HepG2 (cell line): ENCODE measurements around the gene ERBB4. TPM values are rescaled to one million over a fixed set of nuclear protein-coding genes. Genes with fewer than 3 reads are reported as not detected.

ENCODE experiments used
- DDIT3 ChIP-seq: sonication (generic); formaldehyde crosslinking; IDR thresholded peaks from 2 replicates; pipeline ENCODE4 v1.4.0; 2020; ENCODE audit warnings: mild to moderate bottlenecking, missing genetic modification reagents
- HHEX ChIP-seq: IDR thresholded peaks from 2 replicates; pipeline ENCODE4 v1.6.1; 2016; ENCODE audit warnings: control low read depth
- PCBP2 ChIP-seq: fragments of 200-400 bp; formaldehyde crosslinking; optimal IDR thresholded peaks from 2 replicates; pipeline ENCODE3; 2018; ENCODE audit warnings: low read length, low read depth; ENCODE audit not compliant: poor library complexity, severe bottlenecking
- ZNF777 ChIP-seq: sonication (generic); formaldehyde crosslinking; IDR thresholded peaks from 2 replicates; pipeline ENCODE4 v1.4.0; 2020; ENCODE audit warnings: missing genetic modification reagents
- polyA plus RNA-seq, 8 experiments: library from polyadenylated mRNA; depleted of rRNA in 3 of 8; stranded (reverse) in 7 of 8; unstranded in 1 of 8; fragments of >200 nt; fragmentation: Illumina TruSeq in 4 of 8; extraction: Trizol in 4 of 8; gene quantifications; 2 replicates each; pipeline versions ENCODE4 v1.2.1 to v1.2.3, GENCODE V29; 2011 to 2016; ENCODE audit warnings: low read depth in 4 of 8, missing spikeins in 1 of 8, mixed read lengths in 1 of 8; ENCODE audit not compliant: insufficient read depth in 1 of 8
- total RNA-seq, 5 experiments: library from RNA; depleted of rRNA; stranded (reverse); fragments of >200 nt; fragmentation: Illumina TruSeq; extraction: Trizol; gene quantifications; 2 replicates each; pipeline ENCODE4 v1.2.3, GENCODE V29; 2016; ENCODE audit warnings: low read depth in 1 of 5
- TF ChIP-seq, protein P1 (sequence below): sonication (generic); formaldehyde crosslinking; IDR thresholded peaks from one replicate; pipeline ENCODE4 v1.5.1; 2020; ENCODE audit warnings: mild to moderate bottlenecking, missing genetic modification reagents; ENCODE audit errors: not compliant biosample characterization

Gene ERBB4
- total and polyA plus RNA-seq, 2 of the 13 experiments (the other 11 are each of a cell fraction or from before 2014, with no cell fraction given) = not detected

DNA sequence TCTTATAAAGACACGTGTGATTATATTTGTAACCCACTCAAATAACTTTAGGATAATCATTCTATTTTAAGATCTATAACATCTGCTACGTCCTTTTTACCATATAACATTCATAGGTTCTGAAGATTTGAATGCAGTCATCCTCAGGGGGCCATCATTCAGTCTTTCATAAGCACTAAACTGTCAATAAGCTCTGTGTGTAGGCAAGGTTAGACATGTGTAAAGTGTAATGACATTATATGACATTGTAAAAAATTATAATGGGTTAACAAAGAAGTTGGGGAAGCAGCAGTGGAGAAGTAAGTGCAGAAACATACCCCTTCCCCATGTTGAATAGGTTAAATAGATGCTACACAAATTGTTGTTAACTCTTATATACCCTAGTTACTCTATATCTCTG is 845.9 kb downstream of the ERBB4 start (continued):
- TF ChIP-seq, protein P1, sequence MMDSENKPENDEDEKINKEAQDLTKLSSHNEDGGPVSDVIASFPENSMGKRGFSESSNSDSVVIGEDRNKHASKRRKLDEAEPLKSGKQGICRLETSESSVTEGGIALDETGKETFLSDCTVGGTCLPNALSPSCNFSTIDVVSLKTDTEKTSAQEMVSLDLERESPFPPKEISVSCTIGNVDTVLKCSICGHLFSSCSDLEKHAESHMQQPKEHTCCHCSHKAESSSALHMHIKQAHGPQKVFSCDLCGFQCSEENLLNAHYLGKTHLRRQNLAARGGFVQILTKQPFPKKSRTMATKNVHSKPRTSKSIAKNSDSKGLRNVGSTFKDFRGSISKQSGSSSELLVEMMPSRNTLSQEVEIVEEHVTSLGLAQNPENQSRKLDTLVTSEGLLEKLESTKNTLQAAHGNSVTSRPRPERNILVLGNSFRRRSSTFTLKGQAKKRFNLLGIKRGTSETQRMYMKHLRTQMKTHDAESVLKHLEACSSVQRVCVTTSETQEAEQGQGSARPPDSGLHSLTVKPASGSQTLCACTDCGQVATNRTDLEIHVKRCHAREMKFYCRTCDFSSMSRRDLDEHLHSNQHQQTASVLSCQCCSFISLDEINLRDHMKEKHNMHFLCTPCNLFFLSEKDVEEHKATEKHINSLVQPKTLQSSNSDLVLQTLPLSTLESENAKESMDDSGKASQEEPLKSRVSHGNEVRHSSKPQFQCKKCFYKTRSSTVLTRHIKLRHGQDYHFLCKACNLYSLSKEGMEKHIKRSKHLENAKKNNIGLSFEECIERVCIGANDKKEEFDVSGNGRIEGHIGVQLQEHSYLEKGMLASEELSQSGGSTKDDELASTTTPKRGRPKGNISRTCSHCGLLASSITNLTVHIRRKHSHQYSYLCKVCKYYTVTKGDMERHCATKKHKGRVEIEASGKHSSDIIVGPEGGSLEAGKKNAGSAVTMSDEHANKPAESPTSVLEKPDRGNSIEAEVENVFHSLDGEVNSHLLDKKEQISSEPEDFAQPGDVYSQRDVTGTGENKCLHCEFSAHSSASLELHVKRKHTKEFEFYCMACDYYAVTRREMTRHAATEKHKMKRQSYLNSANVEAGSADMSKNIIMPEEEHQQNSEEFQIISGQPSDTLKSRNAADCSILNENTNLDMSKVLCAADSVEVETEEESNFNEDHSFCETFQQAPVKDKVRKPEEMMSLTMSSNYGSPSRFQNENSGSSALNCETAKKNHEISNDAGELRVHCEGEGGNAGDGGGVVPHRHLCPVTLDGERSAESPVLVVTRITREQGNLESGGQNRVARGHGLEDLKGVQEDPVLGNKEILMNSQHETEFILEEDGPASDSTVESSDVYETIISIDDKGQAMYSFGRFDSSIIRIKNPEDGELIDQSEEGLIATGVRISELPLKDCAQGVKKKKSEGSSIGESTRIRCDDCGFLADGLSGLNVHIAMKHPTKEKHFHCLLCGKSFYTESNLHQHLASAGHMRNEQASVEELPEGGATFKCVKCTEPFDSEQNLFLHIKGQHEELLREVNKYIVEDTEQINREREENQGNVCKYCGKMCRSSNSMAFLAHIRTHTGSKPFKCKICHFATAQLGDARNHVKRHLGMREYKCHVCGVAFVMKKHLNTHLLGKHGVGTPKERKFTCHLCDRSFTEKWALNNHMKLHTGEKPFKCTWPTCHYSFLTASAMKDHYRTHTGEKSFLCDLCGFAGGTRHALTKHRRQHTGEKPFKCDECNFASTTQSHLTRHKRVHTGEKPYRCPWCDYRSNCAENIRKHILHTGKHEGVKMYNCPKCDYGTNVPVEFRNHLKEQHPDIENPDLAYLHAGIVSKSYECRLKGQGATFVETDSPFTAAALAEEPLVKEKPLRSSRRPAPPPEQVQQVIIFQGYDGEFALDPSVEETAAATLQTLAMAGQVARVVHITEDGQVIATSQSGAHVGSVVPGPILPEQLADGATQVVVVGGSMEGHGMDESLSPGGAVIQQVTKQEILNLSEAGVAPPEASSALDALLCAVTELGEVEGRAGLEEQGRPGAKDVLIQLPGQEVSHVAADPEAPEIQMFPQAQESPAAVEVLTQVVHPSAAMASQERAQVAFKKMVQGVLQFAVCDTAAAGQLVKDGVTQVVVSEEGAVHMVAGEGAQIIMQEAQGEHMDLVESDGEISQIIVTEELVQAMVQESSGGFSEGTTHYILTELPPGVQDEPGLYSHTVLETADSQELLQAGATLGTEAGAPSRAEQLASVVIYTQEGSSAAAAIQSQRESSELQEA (CRISPR knock-in tag) = no peak
- TF ChIP-seq ZNF777 (CRISPR knock-in tag) (no peak), HHEX (CRISPR knock-in tag) (no peak), DDIT3 (CRISPR knock-in tag) (no peak), PCBP2 (no peak)
- TF ChIP-seq, all 625 proteins: peak for 0
